Keratinocyte (primary cell): ENCODE results near the gene CEACAM18. TPM values are rescaled to one million over a fixed set of nuclear protein-coding genes. Genes with fewer than 3 reads are reported as not detected.

Source experiments
- DNase-seq: peaks from one replicate; pipeline ENCODE4 v3.0.0-alpha.2; 2011; ENCODE audit warnings: low read depth, missing footprints, low spot score
- FAIRE-seq: peaks from 2 replicates; lab custom pipeline; 2011; peaks lifted over from hg19 to GRCh38; lab: Jason Lieb, UNC
- H2AFZ ChIP-seq: 2 replicates; pipeline ENCODE4 v1.6.0; 2012; ENCODE audit warnings: low read length, control low read depth, inconsistent platforms; ENCODE audit not compliant: control insufficient read depth
- H3K27ac ChIP-seq: 2 replicates; pipeline ENCODE4 v1.5.1; 2011; ENCODE audit warnings: low read length; ENCODE audit not compliant: control insufficient read depth, insufficient read depth
- H3K27me3 ChIP-seq: 3 replicates; pipeline ENCODE4 v1.6.0; 2011; ENCODE audit warnings: low read length; ENCODE audit not compliant: control insufficient read depth, insufficient read depth; ENCODE audit errors: extremely low read depth
- H3K36me3 ChIP-seq, 2 experiments: 2 replicates in 1 of 2; 3 replicates in 1 of 2; pipeline ENCODE4 v1.5.1; 2011; ENCODE audit warnings: low read length in 2 of 2, mild to moderate bottlenecking in 1 of 2; ENCODE audit not compliant: control insufficient read depth in 2 of 2, insufficient read depth in 2 of 2; ENCODE audit errors: extremely low read depth in 1 of 2
- H3K4me1 ChIP-seq: 3 replicates; pipeline ENCODE4 v1.5.1; 2011; ENCODE audit warnings: low read length; ENCODE audit not compliant: control insufficient read depth, insufficient read depth; ENCODE audit errors: extremely low read depth
- H3K4me2 ChIP-seq: 3 replicates; pipeline ENCODE4 v1.6.0; 2011; ENCODE audit warnings: low read depth, low read length; ENCODE audit not compliant: control insufficient read depth, insufficient read depth; ENCODE audit errors: extremely low read depth
- H3K4me3 ChIP-seq, 3 experiments: fragments of 200-600 bp in 1 of 3; sonication (generic) in 1 of 3; 2 replicates in 2 of 3; 3 replicates in 1 of 3; pipeline ENCODE4 v1.5.1; 2011 to 2016; ENCODE audit warnings: low read length in 3 of 3, mild to moderate bottlenecking in 3 of 3, control low read depth in 2 of 3, inconsistent platforms in 1 of 3, low read depth in 1 of 3, mixed read lengths in 1 of 3, mixed run types in 1 of 3, moderate library complexity in 1 of 3; ENCODE audit not compliant: control insufficient read depth in 2 of 3, insufficient read depth in 2 of 3; ENCODE audit errors: extremely low read depth in 1 of 3
- H3K79me2 ChIP-seq: 2 replicates; pipeline ENCODE4 v1.6.0; 2012; ENCODE audit warnings: low read length; ENCODE audit not compliant: control insufficient read depth, insufficient read depth
- H3K9ac ChIP-seq: 3 replicates; pipeline ENCODE4 v1.6.0; 2011; ENCODE audit warnings: low read length; ENCODE audit not compliant: control insufficient read depth, insufficient read depth; ENCODE audit errors: extremely low read depth
- H3K9me1 ChIP-seq: 3 replicates; pipeline ENCODE4 v1.6.0; 2011; ENCODE audit warnings: low read length; ENCODE audit not compliant: control insufficient read depth, insufficient read depth; ENCODE audit errors: extremely low read depth
- H3K9me3 ChIP-seq: 2 replicates; pipeline ENCODE4 v1.5.1; 2012; ENCODE audit warnings: low read depth, low read length; ENCODE audit not compliant: control insufficient read depth
- H4K20me1 ChIP-seq: 3 replicates; pipeline ENCODE4 v1.6.0; 2011; ENCODE audit warnings: low read length; ENCODE audit not compliant: control insufficient read depth, insufficient read depth; ENCODE audit errors: extremely low read depth
- EZH2 ChIP-seq: IDR thresholded peaks from one replicate; pipeline ENCODE4 v1.6.1; 2012; ENCODE audit warnings: inconsistent platforms, mild to moderate bottlenecking, low read length, moderate library complexity
- dilution Hi-C: fragments of 300-500 bp; cut with MboI; formaldehyde crosslinking; loops from one replicate; pipeline ENCODE4 v1.7.0; 2020; ENCODE audit warnings: low sequenced_read_pairs; ENCODE audit not compliant: extremely low pct_ligation_motif_present
- polyA plus RNA-seq, 5 experiments: library from polyadenylated mRNA; depleted of rRNA in 3 of 5; stranded (reverse) in 3 of 5; stranded (forward) in 1 of 5; unstranded in 1 of 5; fragments of >200 nt; gene quantifications; 1 replicate in 1 of 5; 2 replicates in 3 of 5; 3 replicates in 1 of 5; pipeline versions ENCODE4 v1.2.1 to v1.2.3, GENCODE V29; 2011 to 2012; ENCODE audit warnings: missing spikeins in 2 of 5, low read depth in 1 of 5, low replicate concordance in 1 of 5
- small RNA-seq, 3 experiments: library from RNA; depleted of rRNA; stranded (forward); fragments of <200 nt; gene quantifications; one replicate each; pipeline ENCODE3, GENCODE V24; 2012; ENCODE audit warnings: low read depth in 3 of 3, low replicate concordance in 1 of 3; ENCODE audit not compliant: insufficient read length in 3 of 3
- TF ChIP-seq, protein P1 (sequence below), 3 experiments: IDR thresholded peaks in 1 of 3; conservative IDR thresholded peaks in 1 of 3; optimal IDR thresholded peaks in 1 of 3; 2 replicates in 2 of 3; 3 replicates in 1 of 3; pipeline versions ENCODE3 to v1.5.1; 2011; ENCODE audit warnings: low read length in 3 of 3, mild to moderate bottlenecking in 3 of 3, moderate library complexity in 2 of 3, control low read depth in 1 of 3, inconsistent platforms in 1 of 3; ENCODE audit not compliant: insufficient read depth in 2 of 3; ENCODE audit errors: extremely low read depth in 1 of 3

The CEACAM18 gene
- polyA plus RNA-seq, 1 donor (not counting 4 experiments of a cell fraction or from before 2014, with no cell fraction given): not detected

DNA sequence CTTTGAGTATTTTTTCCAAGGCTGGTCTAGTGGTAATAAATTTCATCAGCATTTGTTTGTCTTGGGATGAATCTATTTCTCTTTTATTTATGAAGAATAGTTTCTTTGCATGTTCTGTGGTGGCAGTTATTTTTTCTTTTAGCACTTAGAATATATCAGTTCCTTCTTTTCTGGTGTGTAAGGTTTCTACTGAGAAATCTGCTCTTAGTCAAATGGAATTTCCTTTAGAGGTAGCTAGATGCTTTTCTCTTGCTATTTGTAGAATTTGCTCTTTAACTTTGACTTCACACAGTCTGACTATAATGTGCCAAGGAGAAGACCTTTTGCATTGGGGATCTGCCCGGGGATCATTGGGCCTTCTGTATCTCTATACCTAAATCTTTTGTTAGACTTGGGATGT, 57.2 kb downstream of the CEACAM18 start:
- no peak for FAIRE-seq
- TF ChIP-seq, protein P1, sequence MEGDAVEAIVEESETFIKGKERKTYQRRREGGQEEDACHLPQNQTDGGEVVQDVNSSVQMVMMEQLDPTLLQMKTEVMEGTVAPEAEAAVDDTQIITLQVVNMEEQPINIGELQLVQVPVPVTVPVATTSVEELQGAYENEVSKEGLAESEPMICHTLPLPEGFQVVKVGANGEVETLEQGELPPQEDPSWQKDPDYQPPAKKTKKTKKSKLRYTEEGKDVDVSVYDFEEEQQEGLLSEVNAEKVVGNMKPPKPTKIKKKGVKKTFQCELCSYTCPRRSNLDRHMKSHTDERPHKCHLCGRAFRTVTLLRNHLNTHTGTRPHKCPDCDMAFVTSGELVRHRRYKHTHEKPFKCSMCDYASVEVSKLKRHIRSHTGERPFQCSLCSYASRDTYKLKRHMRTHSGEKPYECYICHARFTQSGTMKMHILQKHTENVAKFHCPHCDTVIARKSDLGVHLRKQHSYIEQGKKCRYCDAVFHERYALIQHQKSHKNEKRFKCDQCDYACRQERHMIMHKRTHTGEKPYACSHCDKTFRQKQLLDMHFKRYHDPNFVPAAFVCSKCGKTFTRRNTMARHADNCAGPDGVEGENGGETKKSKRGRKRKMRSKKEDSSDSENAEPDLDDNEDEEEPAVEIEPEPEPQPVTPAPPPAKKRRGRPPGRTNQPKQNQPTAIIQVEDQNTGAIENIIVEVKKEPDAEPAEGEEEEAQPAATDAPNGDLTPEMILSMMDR (optimal IDR thresholded peaks at IDR 0.05 in 1 of 3, IDR thresholded peaks at IDR 0.05 in 1 of 3, conservative IDR thresholded peaks at IDR 0.05 in 1 of 3; ENCODE audit: extremely low read depth in 1 of 3, insufficient read depth in 2 of 3, low read length in 3 of 3): no peak
- TF ChIP-seq EZH2: no peak
- H2AFZ ChIP-seq: no peak overlapping the region

DNA sequence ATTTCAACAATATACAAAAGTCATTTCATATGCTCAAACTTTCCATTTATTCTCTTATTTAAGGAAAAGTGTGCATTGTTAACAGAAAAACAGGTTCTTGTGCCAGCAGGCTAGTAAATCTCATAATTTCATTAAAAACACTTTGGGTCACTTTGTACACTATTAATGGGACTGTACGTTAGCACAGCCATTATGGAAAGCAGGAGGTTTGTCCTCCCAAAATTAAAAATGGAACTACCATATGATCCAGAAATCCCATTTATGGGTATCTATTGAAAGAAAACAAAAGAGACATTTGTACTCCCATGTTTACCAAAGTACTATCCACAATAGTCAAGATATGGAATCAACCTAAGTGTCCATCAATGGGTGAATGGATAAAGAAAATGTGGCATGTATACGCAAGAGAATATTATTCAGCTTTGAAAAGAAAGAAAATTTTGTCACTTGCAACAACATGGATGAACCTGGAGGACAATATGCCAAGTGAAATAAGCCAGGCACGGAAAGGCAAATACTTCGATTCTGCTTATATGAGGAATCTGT, 61.6 kb downstream of the CEACAM18 start:
- Histone ChIP-seq H2AFZ (no peak overlapping the region), H3K4me2 (no peak overlapping the region), H3K79me2 (no peaks in the 10 kb centered on the region), H3K9me3 (no peaks in the 10 kb centered on the region), H3K9me1 (no peaks in the 10 kb centered on the region), H3K36me3 (no peaks in the 10 kb centered on the region), H3K27me3 (no peaks in the 10 kb centered on the region), H3K4me3 (no peak overlapping the region), H3K9ac (no peak overlapping the region), H4K20me1 (no peaks in the 10 kb centered on the region), H3K4me1 (no peaks in the 10 kb centered on the region), H3K27ac (no peak overlapping the region)
- dilution Hi-C loops: no loop called here
- TF ChIP-seq, protein P1 (optimal IDR thresholded peaks at IDR 0.05 in 1 of 3, IDR thresholded peaks at IDR 0.05 in 1 of 3, conservative IDR thresholded peaks at IDR 0.05 in 1 of 3; ENCODE audit: extremely low read depth in 1 of 3, insufficient read depth in 2 of 3, low read length in 3 of 3): no peak
- no peak for TF ChIP-seq EZH2
- no peak for DNase-seq
- FAIRE-seq: no peak

More for the DNA sequence above, 57.2 kb downstream of the CEACAM18 start:
- H3K4me3 ChIP-seq: no peak overlapping the region
- H3K4me2 ChIP-seq: no peak overlapping the region
- DNase-seq: no peak
- dilution Hi-C loops: no loop called here
- no peaks in the 10 kb centered on the region for H4K20me1 ChIP-seq
- H3K27ac ChIP-seq: no peak overlapping the region
- no peaks in the 10 kb centered on the region for H3K9me3 ChIP-seq
- H3K27me3 ChIP-seq: no peaks in the 10 kb centered on the region
- H3K4me1 ChIP-seq: no peaks in the 10 kb centered on the region
- H3K79me2 ChIP-seq: no peaks in the 10 kb centered on the region
- H3K9me1 ChIP-seq: no peaks in the 10 kb centered on the region
- H3K9ac ChIP-seq: no peak overlapping the region
- H3K36me3 ChIP-seq: no peaks in the 10 kb centered on the region

Small RNA genes lying within 50 kb of the gene (small RNA-seq; reads per million reads assigned to genes)
- gene AC020914.3 (0 reads per million in 3 experiments), gene AC020914.5 (0 reads per million in 3 experiments)

Other genes with a start within 250 kb of the CEACAM18 start
- not detected in 3 replicates for gene SIGLECL1, start 227.5 kb upstream of the CEACAM18 start, polyA plus RNA-seq
- not detected in 3 replicates for gene IGLON5, start 166.9 kb upstream of the CEACAM18 start, polyA plus RNA-seq
- 1.2 to 2.0 TPM (median 1.5 TPM) in 3 replicates for gene VSIG10L, start 136.4 kb upstream of the CEACAM18 start, polyA plus RNA-seq
- gene ETFB, start 112.2 kb upstream of the CEACAM18 start, polyA plus RNA-seq: 95.2 to 115 TPM (median 102 TPM) in 3 replicates
- gene CLDND2, start 109.5 kb upstream of the CEACAM18 start, polyA plus RNA-seq: 0.37 to 1.1 TPM in 2 of 3 replicates, not detected in the other
- gene NKG7, start 105.9 kb upstream of the CEACAM18 start, polyA plus RNA-seq: not detected in 3 replicates
- not detected in 3 replicates for gene LIM2, start 90.6 kb upstream of the CEACAM18 start, polyA plus RNA-seq
- gene C19orf84, start 87.9 kb upstream of the CEACAM18 start, polyA plus RNA-seq: not detected in 3 replicates
- gene SIGLEC10, start 60.9 kb upstream of the CEACAM18 start, polyA plus RNA-seq: not detected in 3 replicates
- not detected in 3 replicates for gene SIGLEC8, start 20.1 kb upstream of the CEACAM18 start, polyA plus RNA-seq
- not detected in 3 replicates for gene SIGLEC12, start 23.3 kb downstream of the CEACAM18 start, polyA plus RNA-seq
- gene SIGLEC6, start 53.1 kb downstream of the CEACAM18 start, polyA plus RNA-seq: not detected in 3 replicates
- 2.3 to 3.8 TPM (median 3.2 TPM) in 3 replicates for gene ZNF175, start 92.7 kb downstream of the CEACAM18 start, polyA plus RNA-seq
- not detected in 3 replicates for gene SIGLEC5, start 151.9 kb downstream of the CEACAM18 start, polyA plus RNA-seq
- not detected in 3 replicates for gene SIGLEC14, start 168.3 kb downstream of the CEACAM18 start, polyA plus RNA-seq
- gene SPACA6, start 214.8 kb downstream of the CEACAM18 start, polyA plus RNA-seq: 3.9 to 9.4 TPM (median 4.3 TPM) in 3 replicates
- gene HAS1, start 245.5 kb downstream of the CEACAM18 start, polyA plus RNA-seq: 0.33 to 5.0 TPM (median 0.56 TPM) in 3 replicates